A549 (cell line): ENCODE measurements around the gene WBP2.

ENCODE experiments used
- CEBPB ChIP-seq, 2 experiments: fragments of >200 bp in 1 of 2; sonication (Bioruptor Twin) in 1 of 2; formaldehyde crosslinking in 1 of 2; IDR thresholded peaks; 2 replicates each; pipeline ENCODE4 v1.6.1; 2012 to 2016
- JUN ChIP-seq, 2 experiments: fragments of >200 bp; sonication (Bioruptor Twin); formaldehyde crosslinking; IDR thresholded peaks; 2 replicates in 1 of 2; 3 replicates in 1 of 2; pipeline ENCODE4 v1.6.1; 2016 to 2017
- POLR2A ChIP-seq: IDR thresholded peaks from 2 replicates; pipeline ENCODE4 v1.6.1; 2012; ENCODE audit warnings: mild to moderate bottlenecking, low read length
- TF ChIP-seq, protein P1 (sequence below): fragments of >200 bp; sonication (Bioruptor Twin); formaldehyde crosslinking; IDR thresholded peaks from 3 replicates; pipeline ENCODE4 v1.5.1; 2016

DNA sequence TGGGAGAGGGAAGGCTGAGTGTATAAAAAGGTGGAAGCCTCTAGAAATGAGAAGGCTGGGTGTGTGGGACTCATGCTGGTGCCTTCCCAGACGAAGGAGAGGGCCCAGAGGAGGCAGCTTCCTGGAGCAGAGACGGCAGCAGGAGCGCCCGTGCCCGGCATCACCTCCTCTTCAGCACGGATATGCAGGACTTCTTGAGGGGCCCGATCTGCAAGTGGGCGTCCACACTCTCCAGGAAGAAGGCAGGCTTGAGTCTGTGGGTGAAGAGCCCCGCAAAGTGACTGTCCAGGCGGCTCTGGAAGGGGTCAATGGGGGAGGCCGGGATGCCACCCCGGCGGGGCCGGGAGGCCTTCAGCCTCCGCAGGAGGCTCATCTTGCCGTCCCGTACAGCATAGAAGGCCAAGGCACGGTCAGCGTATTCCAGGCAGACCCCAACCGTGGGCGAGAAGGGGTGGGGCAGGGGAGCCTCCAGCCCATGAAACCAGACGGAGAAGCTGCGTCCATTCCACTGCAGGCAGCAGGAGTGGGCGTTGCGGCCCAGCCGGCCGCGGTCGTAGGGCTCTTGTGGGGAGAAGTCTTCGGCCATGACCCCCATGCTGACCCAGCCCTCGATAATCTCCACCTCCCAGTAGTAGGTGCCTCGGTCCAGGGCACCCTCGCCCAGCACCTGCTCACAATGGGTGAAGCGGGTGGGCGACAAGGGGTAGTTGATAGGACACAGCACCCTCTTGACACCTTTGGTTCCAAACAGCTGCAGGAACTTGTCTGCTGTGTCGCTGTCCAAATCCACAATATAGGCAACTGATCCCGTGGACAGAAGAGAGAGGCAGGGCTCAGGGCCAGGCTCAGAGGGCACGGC, 19.4 kb upstream of the WBP2 start:
- TF ChIP-seq CEBPB (IDR thresholded peaks at IDR 0.05) (no peak), POLR2A (0 out of 2 replicates have a peak, but pooled peaks have one; percentile 6), JUN (IDR thresholded peaks at IDR 0.05) (no peak)
- TF ChIP-seq, protein P1, sequence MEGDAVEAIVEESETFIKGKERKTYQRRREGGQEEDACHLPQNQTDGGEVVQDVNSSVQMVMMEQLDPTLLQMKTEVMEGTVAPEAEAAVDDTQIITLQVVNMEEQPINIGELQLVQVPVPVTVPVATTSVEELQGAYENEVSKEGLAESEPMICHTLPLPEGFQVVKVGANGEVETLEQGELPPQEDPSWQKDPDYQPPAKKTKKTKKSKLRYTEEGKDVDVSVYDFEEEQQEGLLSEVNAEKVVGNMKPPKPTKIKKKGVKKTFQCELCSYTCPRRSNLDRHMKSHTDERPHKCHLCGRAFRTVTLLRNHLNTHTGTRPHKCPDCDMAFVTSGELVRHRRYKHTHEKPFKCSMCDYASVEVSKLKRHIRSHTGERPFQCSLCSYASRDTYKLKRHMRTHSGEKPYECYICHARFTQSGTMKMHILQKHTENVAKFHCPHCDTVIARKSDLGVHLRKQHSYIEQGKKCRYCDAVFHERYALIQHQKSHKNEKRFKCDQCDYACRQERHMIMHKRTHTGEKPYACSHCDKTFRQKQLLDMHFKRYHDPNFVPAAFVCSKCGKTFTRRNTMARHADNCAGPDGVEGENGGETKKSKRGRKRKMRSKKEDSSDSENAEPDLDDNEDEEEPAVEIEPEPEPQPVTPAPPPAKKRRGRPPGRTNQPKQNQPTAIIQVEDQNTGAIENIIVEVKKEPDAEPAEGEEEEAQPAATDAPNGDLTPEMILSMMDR: no peak
